Vagina (tissue), 2 donors: Measurements from ENCODE around the gene PPOX. TPM values are rescaled to one million over a fixed set of nuclear protein-coding genes. Genes with fewer than 3 reads are reported as not detected.
A peak's percentile ranks its signal among the peaks of the same experiment; 100 is the strongest.

Experiments
- DNase-seq, 2 donors: peaks; one replicate each; pipeline ENCODE4 v3.0.0-alpha.2; 2017; ENCODE audit errors: extremely low spot score in 2 of 2
- H3K27ac ChIP-seq: fragments of 200-600 bp; sonication (generic); one replicate; pipeline ENCODE4 v1.5.1; 2019
- H3K27me3 ChIP-seq: fragments of 200-600 bp; sonication (generic); one replicate; pipeline ENCODE4 v1.5.1; 2019
- H3K36me3 ChIP-seq, 2 donors: fragments of 200-600 bp; sonication (generic); one replicate each; pipeline ENCODE4 v1.5.1; 2017 to 2019
- H3K4me1 ChIP-seq: fragments of 200-600 bp; sonication (generic); one replicate; pipeline ENCODE4 v1.5.1; 2019
- H3K4me3 ChIP-seq, 2 donors: fragments of 200-600 bp; sonication (generic); 1 replicate in 1 of 2; 2 replicates in 1 of 2; pipeline ENCODE4 v1.5.1; 2016 to 2019
- H3K9me3 ChIP-seq: fragments of 200-600 bp; sonication (generic); one replicate; pipeline ENCODE4 v1.5.1; 2019
- CTCF ChIP-seq, 3 experiments: fragments of 450-650 bp in 2 of 3; fragments of 200-600 bp in 1 of 3; sonication (generic) in 1 of 3; IDR thresholded peaks; one replicate each; pipeline ENCODE4 v1.5.1; 2017 to 2019; ENCODE audit warnings: antibody characterized with exemption in 3 of 3, mild to moderate bottlenecking in 2 of 3, moderate library complexity in 2 of 3
- POLR2A ChIP-seq, 2 donors: fragments of 450-650 bp; IDR thresholded peaks; one replicate each; pipeline ENCODE4 v1.6.1; 2017; ENCODE audit warnings: antibody characterized with exemption in 2 of 2, mild to moderate bottlenecking in 2 of 2, moderate library complexity in 2 of 2
- POLR2AphosphoS5 ChIP-seq, 2 donors: sonication (generic); formaldehyde crosslinking; IDR thresholded peaks; one replicate each; pipeline ENCODE4 v1.9.0; 2017; ENCODE audit warnings: antibody characterized with exemption in 2 of 2, mild to moderate bottlenecking in 2 of 2, low read depth in 1 of 2; ENCODE audit not compliant: insufficient read depth in 1 of 2
- intact Hi-C: fragments of 100-400 bp; cut with DNase I; formaldehyde crosslinking; loops from one replicate; pipeline ENCODE4 v1.15.1; 2023
- total RNA-seq: library from RNA; depleted of rRNA; stranded (reverse); fragments of >200 nt; gene quantifications from one replicate; pipeline ENCODE4 v1.2.3, GENCODE V29; 2016

Gene PPOX
- 16.7 TPM for total RNA-seq

DNA sequence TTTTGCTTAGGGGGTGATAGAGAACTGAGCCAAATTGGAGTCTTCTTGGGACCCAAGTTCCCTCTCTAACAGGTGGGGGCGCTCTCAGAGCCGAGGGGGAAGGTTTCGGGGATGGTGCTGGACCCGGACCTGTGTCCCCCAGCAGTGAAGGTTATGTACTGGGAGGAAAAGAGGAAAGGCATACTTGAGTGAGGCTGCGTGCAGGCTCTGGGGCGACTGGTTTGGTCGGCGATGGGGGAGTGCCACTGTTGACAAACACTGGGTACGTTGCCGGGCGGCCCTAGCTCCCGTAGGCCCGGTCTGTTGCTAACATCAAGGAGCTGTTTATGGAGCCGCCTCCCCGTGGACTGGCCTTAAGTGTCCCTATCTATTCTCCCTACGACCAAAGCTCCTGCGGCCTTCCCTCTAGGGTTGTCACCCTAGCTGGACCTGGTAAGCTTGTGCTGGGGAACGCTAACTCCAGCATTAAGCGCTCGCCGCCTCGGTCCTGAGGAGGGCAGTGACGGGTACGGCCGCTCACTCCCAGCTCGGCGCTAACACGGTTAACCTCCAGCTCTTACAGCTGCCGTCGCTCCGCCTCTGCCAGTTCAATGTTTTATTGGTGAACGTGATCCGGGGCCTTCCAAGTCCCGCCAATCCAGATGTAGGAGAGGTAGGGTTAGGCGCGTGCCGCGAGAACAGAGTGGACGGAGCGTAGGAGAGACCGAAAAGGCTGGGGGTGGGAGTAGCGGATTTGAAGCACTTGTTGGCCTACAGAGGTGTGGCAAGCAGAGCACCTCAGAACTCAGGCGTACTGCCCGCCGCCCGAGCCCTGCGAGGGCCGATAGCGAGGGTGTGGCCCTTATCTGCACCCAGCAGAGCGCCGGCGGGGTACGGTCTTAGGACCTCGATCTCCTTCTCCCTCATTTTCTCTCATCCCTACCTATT is at the start of gene PPOX:
TSS of gene PPOX (plus strand) at position 685 of the 927 bp plus-strand sequence. CDS start 422 bp downstream, outside the sequence.
- peak; percentile 97 to 99 for DNase-seq
- peak; percentile 96 for TF ChIP-seq POLR2AphosphoS5 (IDR thresholded peaks at IDR 0.05; ENCODE audit: insufficient read depth in 1 of 2, low read depth in 1 of 2)
- TF ChIP-seq CTCF (IDR thresholded peaks at IDR 0.05): peak in 2 of 3 experiments; percentile 19 to 32
- peak in 1 of 2 donors; percentile 59 for TF ChIP-seq POLR2A (IDR thresholded peaks at IDR 0.05)
- H3K4me1 ChIP-seq: peaks cover 42% of the 10 kb centered on the region
- H3K4me3 ChIP-seq: peak within 1 kb of the TSS; percentile 74 to 77
- H3K27me3 ChIP-seq: no peaks in the 10 kb centered on the region
- peak within 1 kb of the TSS; percentile 88 for H3K27ac ChIP-seq
- peaks cover 0 to 33% of the 10 kb centered on the region in 2 donors for H3K36me3 ChIP-seq
- H3K9me3 ChIP-seq: no peaks in the 10 kb centered on the region
- intact Hi-C loops: no loop called here

DNA sequence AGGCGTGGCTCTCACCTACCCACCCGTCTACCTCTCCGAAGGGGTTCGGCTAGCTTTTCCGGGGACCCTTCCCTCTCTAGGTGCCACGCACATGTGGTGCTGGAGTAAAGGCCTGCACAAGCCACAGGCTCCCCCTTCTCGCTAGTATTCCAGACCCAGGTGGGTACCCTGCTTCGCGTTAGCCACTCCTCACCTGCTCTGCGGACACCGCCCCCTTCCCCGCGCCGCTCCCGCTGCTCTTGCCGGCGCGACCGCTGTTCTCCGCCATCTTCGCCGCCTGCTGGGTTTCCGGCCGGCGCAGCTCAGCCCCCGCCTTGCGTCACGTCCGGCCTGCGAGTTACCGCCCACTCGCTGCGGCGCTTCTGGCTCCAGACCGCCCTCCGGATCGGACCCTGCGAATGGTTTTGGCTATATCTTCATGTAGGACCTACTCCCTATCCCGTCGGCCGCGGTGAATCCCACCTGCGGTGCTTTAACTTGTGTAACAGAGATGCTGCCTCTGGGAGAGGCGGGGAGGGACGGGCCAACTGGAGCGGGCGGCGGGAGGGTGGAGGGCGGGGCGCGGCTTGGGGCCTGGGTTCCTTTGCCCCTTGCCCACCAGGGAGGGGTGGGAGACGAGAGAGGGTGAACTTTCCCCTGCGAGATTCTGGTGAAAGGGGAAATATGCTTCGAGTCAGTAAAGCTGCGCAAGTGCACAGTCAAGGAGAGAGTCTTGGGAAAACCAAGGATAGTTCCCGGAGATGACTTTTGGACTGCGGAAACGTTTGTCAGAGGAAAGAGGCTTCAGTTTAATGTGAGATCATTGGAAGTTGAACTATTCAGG is 48.3 kb upstream of the PPOX start, which contains the start of the genes NIT1 and PFDN2:
TSS of gene NIT1 (plus strand) at position 347 of the 823 bp plus-strand sequence. CDS start at position 419, 72 bp downstream.
TSS of gene PFDN2 (minus strand) at position 279 of the 823 bp plus-strand sequence. CDS start at position 268, 11 bp downstream.
- Histone ChIP-seq H3K4me3 (peak within 1 kb of the TSS; percentile 94 to 99), H3K36me3 (peaks cover 0 to 30% of the 10 kb centered on the region in 2 donors), H3K9me3 (no peaks in the 10 kb centered on the region), H3K27ac (peak within 1 kb of the TSS; percentile 94), H3K4me1 (peaks cover 48% of the 10 kb centered on the region), H3K27me3 (no peaks in the 10 kb centered on the region)
- peak in 1 of 2 donors; percentile 90 for TF ChIP-seq POLR2A (IDR thresholded peaks at IDR 0.05)
- TF ChIP-seq CTCF (IDR thresholded peaks at IDR 0.05): peak in 1 of 3 experiments; percentile 7
- TF ChIP-seq POLR2AphosphoS5 (IDR thresholded peaks at IDR 0.05; ENCODE audit: insufficient read depth in 1 of 2, low read depth in 1 of 2): peak; percentile 76 to 97
- intact Hi-C loops: no loop called here
- no peak for DNase-seq

GRCh38 chr1:161119092-161119903 is 46.9 kb upstream of the PPOX start:
- TF ChIP-seq CTCF (IDR thresholded peaks at IDR 0.05) (no peak), POLR2A (IDR thresholded peaks at IDR 0.05) (no peak), POLR2AphosphoS5 (IDR thresholded peaks at IDR 0.05; ENCODE audit: insufficient read depth in 1 of 2, low read depth in 1 of 2) (no peak)
- Histone ChIP-seq H3K9me3 (no peaks in the 10 kb centered on the region), H3K27ac (peak overlapping the region; percentile 94), H3K27me3 (no peaks in the 10 kb centered on the region), H3K4me1 (peaks cover 48% of the 10 kb centered on the region), H3K4me3 (peak overlapping the region; percentile 94 to 99), H3K36me3 (peaks cover 0 to 44% of the 10 kb centered on the region in 2 donors)
- no peak for DNase-seq
- intact Hi-C loops: no loop called here

GRCh38 chr1:161121042-161121650 is 45.1 kb upstream of the PPOX start:
- Histone ChIP-seq H3K27ac (no peak overlapping the region), H3K36me3 (peaks cover 0 to 57% of the 10 kb centered on the region in 2 donors), H3K4me1 (peaks cover 31% of the 10 kb centered on the region), H3K9me3 (no peaks in the 10 kb centered on the region), H3K27me3 (no peaks in the 10 kb centered on the region), H3K4me3 (no peak overlapping the region)
- TF ChIP-seq CTCF (IDR thresholded peaks at IDR 0.05) (no peak), POLR2A (IDR thresholded peaks at IDR 0.05) (no peak), POLR2AphosphoS5 (IDR thresholded peaks at IDR 0.05; ENCODE audit: insufficient read depth in 1 of 2, low read depth in 1 of 2) (no peak)
- DNase-seq: no peak
- intact Hi-C loops: no loop called here
